CD14-positive monocyte (primary cell): ENCODE measurements around the gene CAP2. TPM values are rescaled to one million over a fixed set of nuclear protein-coding genes. Genes with fewer than 3 reads are reported as not detected.
A peak's percentile ranks its signal among the peaks of the same experiment; 100 is the strongest.
"Not testable (repeated sequence)": the region's sequence is repeated elsewhere in the genome, so short reads cannot be mapped to it uniquely, and the experiment has no call there.

Experiments used
- DNase-seq, 3 donors: peaks; one replicate each; pipeline ENCODE4 v3.0.0-alpha.2; 2011 to 2022
- H2AFZ ChIP-seq: 2 replicates; pipeline ENCODE4 v1.6.0; 2012; ENCODE audit warnings: mild to moderate bottlenecking, low read depth, low read length, inconsistent platforms; ENCODE audit not compliant: insufficient read depth, poor library complexity, severe bottlenecking
- H3K27ac ChIP-seq, 2 donors: 1 replicate in 1 of 2; 2 replicates in 1 of 2; pipeline ENCODE4 v1.5.1; 2012 to 2013; ENCODE audit warnings: low read length in 2 of 2, control low read depth in 1 of 2, inconsistent platforms in 1 of 2, low read depth in 1 of 2, mild to moderate bottlenecking in 1 of 2
- H3K27me3 ChIP-seq, 2 donors: one replicate each; pipeline versions ENCODE4 v1.6.0 to v1.6.1; 2011 to 2013; ENCODE audit warnings: low read length in 2 of 2; ENCODE audit not compliant: control insufficient read depth in 2 of 2, insufficient read depth in 2 of 2
- H3K36me3 ChIP-seq, 2 donors: replicated peaks in 1 of 2; 1 replicate in 1 of 2; 2 replicates in 1 of 2; pipeline versions ENCODE4 v1.5.1 to v1.6.1; 2012 to 2013; ENCODE audit warnings: low read length in 2 of 2, control low read depth in 1 of 2, inconsistent platforms in 1 of 2, mild to moderate bottlenecking in 1 of 2; ENCODE audit not compliant: insufficient read depth in 2 of 2, control insufficient read depth in 1 of 2
- H3K4me1 ChIP-seq, 2 donors: 1 replicate in 1 of 2; 2 replicates in 1 of 2; pipeline versions ENCODE4 v1.5.1 to v1.6.1; 2012 to 2013; ENCODE audit warnings: low read length in 2 of 2, control low read depth in 1 of 2, inconsistent platforms in 1 of 2, mild to moderate bottlenecking in 1 of 2, moderate library complexity in 1 of 2; ENCODE audit not compliant: insufficient read depth in 2 of 2, control insufficient read depth in 1 of 2
- H3K4me2 ChIP-seq: replicated peaks from 2 replicates; pipeline ENCODE3; 2012; ENCODE audit warnings: low read length, moderate library complexity, mild to moderate bottlenecking; ENCODE audit not compliant: poor library complexity, severe bottlenecking; ENCODE audit errors: extremely low read depth
- H3K4me3 ChIP-seq, 3 experiments: fragments of 200-600 bp in 1 of 3; sonication (generic) in 1 of 3; replicated peaks in 1 of 3; 1 replicate in 2 of 3; 2 replicates in 1 of 3; pipeline ENCODE4 v1.5.1; 2011 to 2013; ENCODE audit warnings: low read length in 3 of 3, mild to moderate bottlenecking in 3 of 3, control low read depth in 2 of 3, low read depth in 2 of 3, inconsistent platforms in 1 of 3, moderate library complexity in 1 of 3
- H3K79me2 ChIP-seq: 2 replicates; pipeline ENCODE4 v1.6.0; 2012; ENCODE audit warnings: mild to moderate bottlenecking, control low read depth, inconsistent platforms, low read length, moderate library complexity; ENCODE audit not compliant: insufficient read depth
- H3K9ac ChIP-seq: 2 replicates; pipeline ENCODE4 v1.6.0; 2017; ENCODE audit warnings: low read length, mild to moderate bottlenecking; ENCODE audit not compliant: insufficient read depth, poor library complexity, severe bottlenecking
- H3K9me3 ChIP-seq, 2 donors: replicated peaks in 1 of 2; 1 replicate in 1 of 2; 2 replicates in 1 of 2; pipeline versions ENCODE4 v1.5.1 to v1.6.1; 2012 to 2013; ENCODE audit warnings: low read length in 2 of 2, control low read depth in 1 of 2; ENCODE audit not compliant: control insufficient read depth in 1 of 2, insufficient read depth in 1 of 2
- H4K20me1 ChIP-seq: 2 replicates; pipeline ENCODE4 v1.6.0; 2012; ENCODE audit warnings: mild to moderate bottlenecking, low read length, control low read depth, moderate library complexity; ENCODE audit not compliant: insufficient read depth
- H3K27ac Mint-ChIP-seq, 7 donors: one replicate each; pipeline ENCODE4 v1.8.0; 2020; ENCODE audit warnings: mild to moderate bottlenecking in 7 of 7, mixed read lengths in 7 of 7, moderate library complexity in 6 of 7, inconsistent platforms in 2 of 7
- H3K27me3 Mint-ChIP-seq, 3 donors: one replicate each; pipeline ENCODE4 v1.8.0; 2021 to 2022; ENCODE audit warnings: low read depth in 3 of 3, mild to moderate bottlenecking in 3 of 3, mixed read lengths in 3 of 3, moderate library complexity in 3 of 3, inconsistent platforms in 1 of 3
- H3K36me3 Mint-ChIP-seq, 2 donors: one replicate each; pipeline ENCODE4 v1.8.0; 2020; ENCODE audit warnings: mixed read lengths in 2 of 2, inconsistent platforms in 1 of 2, mild to moderate bottlenecking in 1 of 2
- H3K4me1 Mint-ChIP-seq: one replicate; pipeline ENCODE4 v1.8.0; 2020; ENCODE audit warnings: mild to moderate bottlenecking, mixed read lengths
- H3K4me3 Mint-ChIP-seq, 2 donors: one replicate each; pipeline ENCODE4 v1.8.0; 2020; ENCODE audit warnings: mild to moderate bottlenecking in 2 of 2, mixed read lengths in 2 of 2, moderate library complexity in 1 of 2
- H3K9me3 Mint-ChIP-seq, 7 donors: one replicate each; pipeline ENCODE4 v1.8.0; 2020 to 2022; ENCODE audit warnings: mixed read lengths in 7 of 7, mild to moderate bottlenecking in 6 of 7, moderate library complexity in 6 of 7, inconsistent platforms in 2 of 7
- CTCF ChIP-seq: fragments of 200-600 bp; IDR thresholded peaks from one replicate; pipeline ENCODE4 v1.8.0; 2022; ENCODE audit warnings: antibody characterized with exemption, mild to moderate bottlenecking
- WGBS: methylation state at CpG from one replicate; pipeline ENCODE4 v1.1.5; 2013; ENCODE audit warnings: missing lambda C conversion rate; ENCODE audit not compliant: insufficient coverage; 5-methylcytosine and 5-hydroxymethylcytosine counted together
- intact Hi-C, 2 donors: fragments of 100-400 bp; cut with micrococcal nuclease; formaldehyde crosslinking; loops; one replicate each; pipeline versions ENCODE4 v1.15.0 to v1.15.1; 2023
- polyA plus RNA-seq, 3 donors: library from polyadenylated mRNA; depleted of rRNA in 1 of 3; unstranded in 2 of 3; stranded (reverse) in 1 of 3; fragments of 300-500 nt in 2 of 3; fragments of >200 nt in 1 of 3; fragmentation: Illumina TruSeq in 2 of 3; gene quantifications; 1 replicate in 2 of 3; 2 replicates in 1 of 3; pipeline ENCODE4 v1.2.3, GENCODE V29; 2012 to 2021

Gene CAP2
- polyA plus RNA-seq, 3 donors = not detected

- WGBS = no CpG with 5 or more reads among the region's 2 CpGs
- peaks cover 0 to 1% (median 0%) of the 10 kb centered on the region in 3 donors for H3K27me3 Mint-ChIP-seq
These were observed 143.2 kb downstream of the CAP2 start for GRCh38 chr6:17536586-17536985.

DNA sequence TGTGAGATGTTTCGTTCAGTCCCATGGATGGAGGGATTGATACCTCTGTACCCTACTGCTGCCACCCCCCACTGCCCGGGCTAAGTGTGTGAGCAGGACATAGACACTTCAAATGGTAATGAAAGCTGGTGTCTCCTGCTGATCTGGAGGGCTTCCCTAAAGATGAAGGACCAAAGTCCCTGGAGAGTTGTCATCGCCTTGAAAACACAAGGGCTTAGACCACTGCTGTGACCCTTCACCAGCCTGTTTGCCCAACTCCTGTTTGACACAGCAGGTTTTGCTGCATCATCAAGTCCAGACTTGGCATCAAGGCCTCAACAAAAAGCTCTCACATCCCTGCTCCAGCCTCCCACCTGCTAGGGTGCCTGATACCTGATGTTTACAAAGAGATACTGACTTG is 148.8 kb downstream of the CAP2 start:
- H3K4me3 Mint-ChIP-seq = no peak overlapping the region
- intact Hi-C loops = no loop called here
- no peaks in the 10 kb centered on the region for H3K4me1 Mint-ChIP-seq
- H3K4me2 ChIP-seq = no peak overlapping the region
- H3K27ac ChIP-seq = no peak overlapping the region
- no peaks in the 10 kb centered on the region for H3K79me2 ChIP-seq
- H3K27me3 ChIP-seq = no peaks in the 10 kb centered on the region
- no peaks in the 10 kb centered on the region for H3K36me3 ChIP-seq
- H3K9ac ChIP-seq = no peak overlapping the region
- no peak for DNase-seq
- H2AFZ ChIP-seq = no peak overlapping the region
- peak overlapping the region in 1 of 7 donors; percentile 63 for H3K27ac Mint-ChIP-seq
- no peaks in the 10 kb centered on the region for H3K36me3 Mint-ChIP-seq
- TF ChIP-seq CTCF = no peak
- H3K9me3 ChIP-seq = no peaks in the 10 kb centered on the region
- WGBS = 100% methylated on average over 1 of the region's 3 CpGs
- H3K27me3 Mint-ChIP-seq = peaks cover 0 to 1% (median 0%) of the 10 kb centered on the region in 3 donors
- no peaks in the 10 kb centered on the region for H4K20me1 ChIP-seq
- H3K4me1 ChIP-seq = no peaks in the 10 kb centered on the region
- H3K9me3 Mint-ChIP-seq = peaks cover 0 to 8% (median 3%) of the 10 kb centered on the region in 7 donors
- no peak overlapping the region for H3K4me3 ChIP-seq

More at GRCh38 chr6:17536586-17536985, 143.2 kb downstream of the CAP2 start:
- no peak for DNase-seq
- no peak overlapping the region for H3K4me3 Mint-ChIP-seq
- H3K9ac ChIP-seq = no peak overlapping the region
- no peaks in the 10 kb centered on the region for H3K36me3 ChIP-seq
- H3K9me3 Mint-ChIP-seq = peaks cover 0 to 6% (median 0%) of the 10 kb centered on the region in 7 donors
- no peaks in the 10 kb centered on the region for H3K9me3 ChIP-seq
- H3K4me1 ChIP-seq = no peaks in the 10 kb centered on the region
- no peaks in the 10 kb centered on the region for H4K20me1 ChIP-seq
- no peak overlapping the region for H3K4me2 ChIP-seq
- intact Hi-C loops = no loop called here
- no peaks in the 10 kb centered on the region for H3K36me3 Mint-ChIP-seq
- no peaks in the 10 kb centered on the region for H3K79me2 ChIP-seq
- H2AFZ ChIP-seq = no peak overlapping the region
- H3K4me3 ChIP-seq = no peak overlapping the region
- no peaks in the 10 kb centered on the region for H3K27me3 ChIP-seq
- H3K4me1 Mint-ChIP-seq = no peaks in the 10 kb centered on the region
- no peak overlapping the region for H3K27ac ChIP-seq
- H3K27ac Mint-ChIP-seq = no peak overlapping the region
- no peak for TF ChIP-seq CTCF

DNA sequence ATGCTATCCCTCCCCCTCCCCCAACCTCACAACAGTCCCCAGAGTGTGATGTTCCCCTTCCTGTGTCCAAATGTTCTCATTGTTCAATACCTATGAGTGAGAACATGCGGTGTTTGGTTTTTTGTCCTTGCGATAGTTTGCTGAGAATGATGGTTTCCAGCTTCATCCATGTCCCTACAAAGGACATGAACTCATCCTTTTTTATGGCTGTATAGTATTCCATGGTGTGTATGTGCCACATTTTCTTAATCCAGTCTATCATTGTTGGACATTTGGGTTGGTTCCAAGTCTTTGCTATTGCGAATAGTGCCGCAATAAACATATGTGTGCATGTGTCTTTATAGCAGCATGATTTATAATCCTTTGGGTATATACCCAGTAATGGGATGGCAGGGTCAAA is 152.3 kb downstream of the CAP2 start:
- H3K79me2 ChIP-seq, H3K9ac ChIP-seq, H3K9me3 Mint-ChIP-seq, H3K4me2 ChIP-seq, H4K20me1 ChIP-seq, H3K4me1 Mint-ChIP-seq, intact Hi-C loops, DNase-seq, H3K27me3 ChIP-seq, H3K27ac Mint-ChIP-seq, H3K4me3 Mint-ChIP-seq, H2AFZ ChIP-seq, H3K27me3 Mint-ChIP-seq, H3K4me3 ChIP-seq, H3K27ac ChIP-seq, H3K36me3 ChIP-seq, H3K9me3 ChIP-seq, H3K36me3 Mint-ChIP-seq, H3K4me1 ChIP-seq: not testable (repeated sequence)
- WGBS = no CpG with 5 or more reads among the region's 4 CpGs
